HG03066 (cell line): ENCODE results near the gene ATP6V0E2.
"Not testable (repeated sequence)": the region's sequence is repeated elsewhere in the genome, so short reads cannot be mapped to it uniquely, and the experiment has no call there.

Experiments used
- ATAC-seq: cut with Tn5 transposase; IDR thresholded peaks from one replicate; pipeline ENCODE4 v1.9.1; 2021; ENCODE audit warnings: low read depth; ENCODE audit not compliant: unreplicated experiment

ATP6V0E2 gene

DNA sequence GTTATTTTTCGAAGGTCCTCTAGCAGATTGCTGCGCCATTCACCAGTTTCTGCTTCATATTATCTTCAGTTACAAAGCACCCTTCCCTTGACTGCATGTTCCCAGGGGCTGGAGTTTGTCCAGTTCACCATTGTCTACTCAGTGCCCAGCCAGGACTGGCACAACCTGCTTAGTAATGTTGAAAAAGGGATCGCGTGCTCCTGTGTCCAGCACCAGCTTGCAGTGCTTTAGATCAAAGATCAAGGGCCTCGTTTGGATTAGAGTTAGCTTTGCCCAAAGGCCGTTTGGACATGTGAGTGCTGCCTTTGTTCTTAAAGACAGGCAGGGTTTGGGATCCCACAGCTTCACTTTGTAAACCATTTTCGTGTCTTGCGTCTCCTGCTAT is 867 bp downstream of the ATP6V0E2 start:
- no peak for ATAC-seq

DNA sequence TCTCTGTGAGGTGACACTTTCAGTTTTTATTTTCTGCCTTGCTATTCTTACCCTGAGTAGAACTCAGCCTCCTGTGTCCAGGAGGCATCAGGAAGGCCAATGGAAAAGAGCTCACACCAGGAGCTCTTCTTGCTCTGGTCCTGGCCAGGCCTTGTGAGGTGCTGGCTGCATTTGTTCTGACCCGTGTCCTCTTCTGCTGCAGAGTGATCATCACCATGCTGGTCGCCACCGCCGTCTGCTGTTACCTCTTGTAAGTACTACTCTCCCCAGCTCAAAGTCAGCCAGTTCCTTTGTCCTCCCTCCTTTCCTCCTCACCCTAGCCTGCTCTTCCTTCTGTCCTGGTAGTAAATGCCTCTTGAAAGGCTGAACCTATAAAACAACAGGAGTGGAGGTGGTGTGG is 1.6 kb downstream of the ATP6V0E2 start:
- ATAC-seq = no peak

DNA sequence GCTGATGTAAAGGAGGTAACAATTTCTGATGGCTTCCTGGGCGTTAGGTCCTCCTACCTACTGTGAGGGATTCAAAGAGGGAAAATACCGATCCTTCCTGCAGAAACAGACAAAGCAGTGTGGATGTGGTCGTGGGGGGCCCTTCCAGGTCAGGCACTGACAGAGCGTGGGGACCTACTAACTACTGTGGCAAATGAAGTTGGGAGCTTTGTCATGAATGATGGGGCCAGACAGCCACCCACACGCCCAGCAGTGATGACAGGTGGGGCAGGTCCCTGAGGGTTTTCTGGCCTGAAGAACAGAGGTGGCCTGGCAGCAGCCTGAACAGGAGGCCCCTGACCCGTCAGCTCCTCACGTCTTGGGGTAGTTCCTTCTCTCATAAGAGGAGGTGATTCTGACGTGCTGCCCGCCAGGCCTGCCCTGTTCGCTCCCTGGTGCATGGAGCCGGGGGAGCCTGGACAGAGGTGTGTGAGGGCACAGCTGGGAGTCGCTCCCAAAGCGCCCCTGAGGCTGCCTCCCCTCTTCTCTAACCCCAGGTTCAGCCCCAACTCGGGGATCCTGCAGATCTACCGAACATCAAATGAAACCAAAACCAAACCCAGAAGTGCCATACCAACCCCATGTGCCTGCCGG is 4.2 kb downstream of the ATP6V0E2 start:
- no peak for ATAC-seq

DNA sequence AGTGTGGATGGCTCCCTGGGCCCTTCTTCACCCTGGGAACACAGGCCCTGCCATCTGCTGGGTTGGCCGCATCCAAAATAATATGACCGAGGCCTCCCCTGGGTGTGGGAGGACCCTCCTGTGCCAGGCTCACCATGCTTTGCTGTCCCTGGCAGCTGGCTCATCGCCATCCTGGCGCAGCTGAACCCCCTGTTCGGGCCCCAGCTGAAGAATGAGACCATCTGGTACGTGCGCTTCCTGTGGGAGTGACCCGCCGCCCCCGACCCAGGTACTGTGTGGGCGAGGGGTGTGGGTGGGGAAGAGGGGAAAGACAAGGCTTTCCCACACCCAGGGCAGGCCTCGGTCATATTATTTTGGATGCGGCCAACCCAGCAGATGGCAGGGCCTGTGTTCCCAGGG is 4.8 kb downstream of the ATP6V0E2 start:
- no peak for ATAC-seq

DNA sequence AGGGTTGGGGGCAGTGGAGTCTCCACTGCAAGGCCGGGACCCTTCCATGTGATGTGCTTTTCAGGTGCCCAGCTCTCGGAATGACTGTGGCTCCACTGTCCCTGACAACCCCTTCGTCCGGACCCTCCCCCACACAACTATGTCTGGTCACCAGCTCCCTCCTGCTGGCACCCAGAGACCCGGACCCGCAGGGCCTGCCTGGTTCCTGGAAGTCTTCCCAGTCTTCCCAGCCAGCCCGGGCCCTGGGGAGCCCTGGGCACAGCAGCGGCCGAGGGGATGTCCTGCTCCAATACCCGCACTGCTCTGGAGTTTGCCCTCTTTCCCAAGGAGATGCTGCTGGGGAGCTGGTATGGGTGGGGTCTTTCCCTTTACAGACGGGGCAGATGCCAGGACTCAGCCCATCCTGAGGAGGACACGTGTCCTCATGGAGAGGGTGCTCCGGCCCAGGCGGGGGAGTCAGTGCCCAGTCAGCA is 5.5 kb downstream of the ATP6V0E2 start:
- ATAC-seq = no peak

DNA sequence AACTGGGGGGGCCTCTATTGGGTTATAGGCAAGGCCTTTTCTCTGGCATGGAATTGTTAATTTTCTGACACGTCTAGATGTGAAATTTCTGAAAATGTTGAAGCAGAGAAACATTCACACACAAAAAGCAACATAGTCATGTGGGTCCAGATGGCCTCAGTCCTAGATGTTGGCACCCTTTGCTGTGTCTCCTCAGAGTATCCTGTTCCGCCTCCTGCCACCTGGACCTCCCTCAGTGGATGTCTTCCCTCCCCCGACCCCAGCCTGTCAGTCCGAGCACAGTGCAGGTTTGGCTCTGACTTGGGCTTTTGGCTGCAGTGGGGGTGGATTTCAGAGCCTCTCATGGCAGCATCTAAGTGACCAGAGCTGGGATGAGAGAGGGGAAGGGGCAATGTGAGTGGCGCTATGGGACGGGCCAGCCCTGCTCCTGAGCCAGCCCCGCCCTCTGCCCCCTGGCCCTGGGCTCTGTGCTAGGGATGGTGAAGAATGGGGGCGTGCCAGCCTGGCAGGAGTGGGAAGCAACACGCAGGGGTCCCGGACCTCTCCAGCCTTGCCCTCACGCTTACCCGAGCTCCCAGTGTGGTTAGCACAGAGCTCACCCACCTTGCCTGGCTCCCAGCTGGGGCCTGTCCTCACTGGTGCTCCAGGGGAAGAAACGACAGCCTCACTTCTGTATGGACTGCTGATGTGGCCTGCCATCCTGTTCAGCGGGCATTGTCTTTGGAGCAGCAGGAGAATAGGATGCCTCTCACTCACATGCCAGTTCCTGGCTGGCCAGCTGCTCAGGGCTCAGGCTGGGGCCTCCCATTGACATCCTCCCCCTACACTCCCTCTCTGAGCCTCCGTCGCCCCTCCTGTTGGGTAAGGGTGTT is 6.2 kb downstream of the ATP6V0E2 start:
- no peak for ATAC-seq

DNA sequence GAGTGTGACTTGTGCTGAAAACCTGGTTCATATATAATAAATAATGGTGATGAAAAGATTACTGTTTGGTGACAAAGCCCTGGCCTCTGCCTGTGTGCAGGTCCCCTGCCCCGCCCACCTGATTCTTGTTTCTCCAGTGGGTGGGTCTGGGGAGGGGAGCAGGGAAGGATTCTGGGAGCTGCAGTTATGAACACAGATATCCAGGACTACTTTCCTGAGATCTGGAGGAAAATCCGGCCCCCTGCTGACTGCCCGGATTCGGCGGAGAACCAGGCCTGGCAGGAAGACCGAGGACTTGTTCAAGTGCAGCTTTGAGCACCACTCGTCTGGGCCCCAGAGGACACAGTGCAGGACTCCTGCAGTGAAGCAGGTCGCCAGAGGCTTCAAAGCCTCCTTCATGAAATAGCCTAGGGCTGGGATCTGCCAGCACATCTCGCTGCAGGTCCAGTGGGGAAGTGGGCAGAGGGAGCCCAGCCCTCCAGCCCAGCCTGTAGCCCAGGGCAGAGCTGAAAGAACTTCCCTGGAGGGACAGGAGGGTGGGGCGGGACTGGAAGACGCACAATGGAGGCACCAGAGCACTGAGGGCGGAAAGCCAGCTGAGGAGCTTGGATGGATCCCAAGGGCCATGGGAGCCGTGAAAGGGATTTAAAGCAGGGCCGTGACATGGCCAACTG is 7.0 kb downstream of the ATP6V0E2 start:
- ATAC-seq = no peak

DNA sequence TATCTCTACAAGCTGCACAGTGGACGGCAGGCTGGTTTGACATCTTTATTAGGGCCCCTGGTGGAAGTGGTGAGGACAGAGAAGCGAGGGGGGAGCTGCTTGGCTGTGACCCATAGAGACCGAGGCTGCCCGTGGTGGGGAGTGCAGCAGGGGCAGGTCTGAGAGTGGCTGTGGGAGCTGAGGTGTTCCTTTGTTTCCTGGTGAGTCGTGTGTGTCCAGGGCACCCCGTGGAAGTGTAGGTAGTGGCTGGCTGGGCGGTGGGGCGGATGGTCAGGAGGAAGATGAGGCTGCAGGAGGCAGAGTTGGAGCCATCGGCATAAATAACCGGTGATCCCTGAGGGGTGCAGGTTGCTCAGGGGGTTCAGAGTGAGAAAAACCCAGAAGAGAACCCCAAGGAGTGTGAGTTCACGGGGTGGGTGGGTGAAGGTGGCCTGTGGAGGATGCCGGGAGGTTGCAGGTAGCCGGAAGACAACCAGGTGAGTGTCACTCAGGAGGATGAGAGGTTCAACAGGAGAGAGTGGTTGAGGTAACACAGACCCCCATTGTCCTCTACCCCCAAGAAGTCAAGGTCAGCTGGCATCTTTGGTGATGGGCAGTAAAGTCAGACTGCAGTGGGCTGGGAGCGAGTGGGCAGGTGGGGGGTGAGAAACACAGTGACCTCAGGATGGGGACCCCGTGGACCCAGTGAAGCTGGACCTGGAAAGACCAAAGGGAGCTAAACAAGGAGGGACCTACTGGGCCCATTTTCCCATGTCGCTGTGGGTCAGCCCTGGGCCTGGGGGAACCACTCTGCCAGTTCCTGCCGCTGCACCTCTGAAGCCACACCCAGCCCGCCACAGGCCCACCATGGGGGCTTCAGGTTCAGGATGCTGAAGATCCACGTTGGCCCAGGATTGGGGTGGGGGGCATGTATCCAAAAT is 7.8 kb downstream of the ATP6V0E2 start:
- ATAC-seq = no peak

DNA sequence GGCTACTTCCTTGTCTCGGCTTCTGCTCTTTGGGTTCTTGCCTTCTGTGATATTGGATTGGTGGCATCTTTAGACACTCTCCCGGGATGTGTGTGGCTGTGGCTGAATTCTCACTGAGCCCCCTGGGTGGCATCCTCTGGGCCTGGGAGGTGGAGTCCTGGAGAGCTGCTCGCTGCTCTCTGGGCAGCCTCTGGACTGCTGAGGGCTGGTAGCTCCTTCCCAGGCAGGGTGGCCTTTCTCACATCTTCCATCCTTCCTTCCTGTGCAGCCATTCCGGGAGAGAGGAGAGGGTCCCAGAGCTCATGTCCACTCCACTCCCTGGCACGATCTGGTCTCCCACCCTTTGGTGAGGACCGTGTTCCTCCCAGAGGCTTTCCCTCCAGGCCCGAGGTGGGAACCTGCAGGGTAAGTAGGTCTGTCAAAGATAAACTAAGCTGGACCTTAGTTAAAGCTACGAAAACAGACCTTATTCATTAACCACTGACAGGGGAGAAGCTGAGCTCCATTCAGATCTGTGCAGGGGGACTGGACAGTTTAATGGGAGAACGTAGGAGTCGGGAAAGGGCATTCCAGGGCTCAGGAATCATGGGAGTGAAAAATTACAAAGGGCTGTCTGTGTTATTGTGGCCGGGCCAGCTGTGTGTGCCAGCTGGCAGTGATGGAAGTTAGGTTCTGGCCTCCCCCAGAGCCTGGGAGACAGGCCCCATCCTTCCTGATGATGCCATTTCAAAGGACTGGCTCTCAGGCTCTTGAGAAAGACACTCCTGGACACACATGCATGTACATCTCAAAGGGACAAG is 8.7 kb downstream of the ATP6V0E2 start:
- ATAC-seq = no peak

DNA sequence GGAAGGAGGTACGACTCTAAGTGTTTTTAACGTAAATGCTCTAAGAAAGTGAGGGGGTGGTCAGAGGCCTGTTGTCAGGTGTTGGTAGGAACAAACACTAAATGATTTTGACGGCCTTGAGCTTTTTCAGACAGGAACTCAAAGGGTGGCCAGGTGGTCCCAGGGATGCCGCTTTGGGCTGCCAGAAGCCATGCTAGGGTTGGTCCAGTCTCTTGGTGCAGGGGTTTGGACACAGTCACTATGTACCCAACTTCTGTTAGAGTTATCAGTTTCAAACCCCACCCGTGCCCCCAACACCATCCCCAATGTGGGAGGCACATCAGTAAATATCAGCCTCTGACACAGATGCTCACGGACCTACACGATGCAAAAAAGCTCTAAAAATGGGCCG is 9.3 kb downstream of the ATP6V0E2 start:
- no peak for ATAC-seq

DNA sequence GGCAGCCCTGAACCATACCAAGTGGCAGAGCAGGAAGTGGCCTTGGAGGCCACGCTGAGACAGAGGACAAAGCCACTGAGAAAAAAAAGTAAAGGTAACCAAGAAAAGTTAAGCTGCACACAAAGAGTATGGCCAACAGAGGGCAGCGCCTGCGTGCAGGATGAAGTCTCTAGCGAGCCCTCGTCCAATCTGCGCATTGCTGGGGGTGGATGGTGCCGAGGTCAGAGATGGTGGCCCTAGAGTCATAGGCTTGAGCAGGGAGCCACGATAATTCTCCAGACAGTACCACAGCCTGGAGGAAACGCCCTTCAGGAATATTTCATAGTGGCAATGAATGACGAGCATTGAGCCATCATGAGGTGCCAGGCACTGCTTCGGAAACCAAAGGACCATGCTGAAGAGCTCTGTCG is 9.7 kb downstream of the ATP6V0E2 start:
- no peak for ATAC-seq

DNA sequence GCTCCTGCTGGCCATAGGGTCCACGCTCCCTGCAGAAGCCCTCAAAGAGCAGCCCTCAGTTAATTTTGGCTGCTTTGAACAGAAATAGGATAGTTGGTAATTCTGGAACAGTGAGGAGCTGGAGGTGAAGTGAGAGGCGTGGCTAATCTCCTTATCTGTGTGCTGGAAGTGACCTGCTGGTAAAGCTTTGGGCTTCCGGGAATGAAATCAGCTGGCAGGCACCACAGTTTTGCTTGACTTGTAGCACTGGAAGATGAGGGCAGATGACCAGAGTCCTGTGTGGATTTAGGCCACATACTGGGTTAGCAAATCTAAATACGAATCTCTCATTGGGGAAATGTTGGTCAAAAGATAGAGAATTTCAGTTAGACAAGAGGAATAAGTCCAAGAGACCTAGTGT is 10.2 kb downstream of the ATP6V0E2 start:
- no peak for ATAC-seq

DNA sequence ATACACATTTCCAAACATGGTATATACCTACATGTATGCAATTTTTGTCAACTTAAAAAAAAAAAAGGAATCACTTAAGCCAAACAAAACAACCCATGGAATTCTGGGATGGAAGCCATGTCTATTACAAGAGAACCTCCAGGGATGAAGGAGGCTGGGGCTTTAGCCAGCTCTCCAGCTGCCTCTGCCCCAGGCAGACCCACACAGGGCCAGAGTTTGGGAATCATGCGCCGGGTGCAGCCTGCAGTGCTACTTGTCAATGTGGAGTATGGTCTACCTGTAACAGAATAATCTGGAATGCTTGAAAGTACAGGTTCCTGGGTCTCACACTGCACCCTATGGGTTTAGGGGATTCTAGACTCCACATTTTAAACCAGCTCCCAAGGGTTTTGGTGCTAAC is 10.8 kb downstream of the ATP6V0E2 start:
- no peak for ATAC-seq

DNA sequence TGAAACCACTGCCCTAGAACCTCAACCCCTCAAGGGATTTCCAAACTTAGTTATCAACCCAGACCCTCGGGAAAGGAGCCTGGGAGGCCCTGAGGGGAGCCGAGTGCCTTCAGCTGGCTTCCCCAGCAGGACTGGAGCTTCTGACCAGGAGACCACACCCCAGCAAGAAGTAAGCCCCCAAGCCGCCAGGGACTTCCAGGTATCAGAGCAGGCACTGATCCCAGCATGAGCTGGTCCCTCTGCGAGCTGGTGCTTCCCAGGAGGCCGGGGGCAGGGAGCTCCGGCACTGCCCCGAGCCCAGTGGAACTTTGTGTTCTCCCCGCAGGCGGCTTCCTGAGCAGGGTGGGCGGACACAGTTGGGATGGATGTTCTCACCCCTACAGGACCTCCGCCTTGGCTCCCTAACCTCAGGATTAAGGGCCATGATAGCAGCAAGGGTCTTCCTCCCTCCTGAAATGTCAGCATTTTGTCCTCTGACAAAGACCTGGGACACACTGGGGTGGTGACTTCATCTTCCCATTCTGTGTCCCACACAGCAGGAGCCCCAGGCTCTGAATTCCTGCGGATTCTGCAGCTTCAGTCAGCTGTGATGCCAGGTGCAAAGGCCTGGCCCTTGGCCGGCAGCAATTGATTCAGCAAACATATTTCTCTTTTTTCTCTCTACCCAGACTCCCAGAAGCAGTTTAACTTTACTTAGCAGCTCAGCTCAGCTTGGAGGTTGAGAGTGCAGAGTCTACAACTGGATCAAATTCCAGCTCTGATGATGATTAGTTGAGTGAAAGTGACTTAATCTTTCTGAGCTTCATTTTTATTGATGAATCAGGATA is 11.6 kb downstream of the ATP6V0E2 start:
- no peak for ATAC-seq

DNA sequence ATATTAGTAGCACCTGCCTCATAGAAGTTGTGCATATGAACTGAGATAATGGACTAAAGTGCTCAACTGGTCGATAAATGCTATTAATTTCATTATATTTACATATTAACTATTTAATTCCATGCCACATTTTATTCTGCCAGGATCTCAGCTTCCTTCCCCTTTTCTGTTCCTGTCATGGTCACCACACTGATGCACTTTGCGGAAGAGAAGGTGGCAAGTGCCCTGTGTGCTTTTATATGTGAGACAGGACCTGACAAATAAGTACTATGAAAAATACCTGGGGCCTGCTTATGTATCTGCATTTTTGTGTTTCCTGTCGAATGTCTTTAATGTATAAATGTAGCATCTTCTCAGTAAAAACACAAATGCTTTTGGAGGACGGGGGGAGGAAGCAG is 12.2 kb downstream of the ATP6V0E2 start:
- no peak for ATAC-seq

DNA sequence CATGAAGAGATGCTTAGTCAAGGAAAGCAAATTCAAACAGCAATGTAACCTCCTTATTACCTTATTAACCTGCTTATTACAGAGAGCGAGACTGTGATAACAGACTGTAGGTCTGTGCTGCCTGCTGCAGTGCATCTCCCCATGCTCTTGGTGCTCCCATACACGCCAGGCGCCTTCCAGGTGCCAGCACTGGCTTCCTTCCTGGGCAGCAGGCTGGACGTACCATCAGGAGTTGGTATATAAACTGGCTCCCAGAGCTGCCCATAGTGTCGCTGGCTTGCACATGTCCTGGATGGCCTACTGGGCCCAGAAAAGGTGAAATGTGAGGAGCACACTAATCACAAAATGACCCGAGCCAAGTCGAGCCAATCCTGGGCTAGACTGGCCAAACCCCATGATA is 13.5 kb downstream of the ATP6V0E2 start:
- ATAC-seq = no peak

DNA sequence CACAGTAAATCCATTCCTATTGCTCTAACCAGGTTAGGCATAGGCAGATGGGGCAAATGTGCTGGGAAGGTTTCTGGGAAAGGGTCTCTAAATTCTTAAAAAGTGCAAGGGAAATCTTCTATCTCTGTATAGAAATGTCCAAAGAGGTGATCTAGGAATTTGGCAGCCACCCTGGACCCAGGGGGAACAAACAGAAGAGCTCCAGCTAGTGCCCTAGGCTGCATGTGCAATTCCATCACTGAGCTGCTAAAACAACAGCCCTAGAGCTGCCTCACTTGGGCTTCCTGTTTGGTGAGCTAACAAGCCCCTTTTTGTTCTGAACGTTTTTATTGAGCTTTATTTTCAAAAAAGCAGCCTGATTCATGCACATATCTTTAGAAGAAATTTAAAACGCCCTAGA is 16.9 kb downstream of the ATP6V0E2 start:
- not testable (repeated sequence) for ATAC-seq

DNA sequence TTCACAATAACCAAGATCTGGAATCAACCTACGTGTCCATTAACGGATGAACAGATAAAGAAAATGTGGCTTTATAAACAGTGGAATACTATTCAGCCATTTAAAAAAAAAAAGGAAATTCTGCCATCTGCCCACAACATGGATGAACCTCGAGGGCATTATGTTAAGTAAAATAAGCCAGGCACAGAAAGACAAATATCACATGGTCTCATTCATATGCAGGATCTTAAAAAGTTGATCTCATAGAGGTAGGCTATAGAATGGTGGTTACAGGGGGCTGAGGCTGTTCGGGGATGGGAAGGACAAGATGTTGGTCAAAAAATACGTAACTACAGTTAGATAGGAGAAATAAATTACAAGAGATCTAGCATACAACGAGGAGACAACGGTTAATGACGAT is 21.2 kb downstream of the ATP6V0E2 start:
- not testable (repeated sequence) for ATAC-seq
